ENCODE results near the gene PPP1R15B.

Gene PPP1R15B

GRCh38 chr1:204451352-204452124 is 39.9 kb upstream of the PPP1R15B start:
- no peak overlapping the region for H3K4me2 ChIP-seq (ENCODE audit: low read depth, low read length, poor library complexity, severe bottlenecking)
- no peaks in the 10 kb centered on the region for H3K79me2 ChIP-seq (ENCODE audit: insufficient read depth, low read length)
- no peaks in the 10 kb centered on the region for H3K36me3 ChIP-seq (ENCODE audit: low read length)
- no peak overlapping the region for H3K4me3 ChIP-seq (ENCODE audit: insufficient read depth, low read length, poor library complexity, severe bottlenecking)
- no peaks in the 10 kb centered on the region for H3K9me3 ChIP-seq (ENCODE audit: insufficient read depth, low read length)
- H3K9me2 ChIP-seq (replicated peaks; ENCODE audit: insufficient read depth, low read length), result no peaks in the 10 kb centered on the region
- H3K27me3 ChIP-seq (ENCODE audit: low read length), result no peaks in the 10 kb centered on the region
- TF ChIP-seq CTCF (IDR thresholded peaks at IDR 0.05; ENCODE audit: insufficient read depth, low read length, poor library complexity, severe bottlenecking), result no peak
- H3F3A ChIP-seq (ENCODE audit: insufficient read depth), result no peaks in the 10 kb centered on the region
- no peak overlapping the region for H2AFZ ChIP-seq (ENCODE audit: low read depth, low read length, severe bottlenecking)
- H3K27ac ChIP-seq (ENCODE audit: low read depth, low read length), result no peak overlapping the region
- H3K9ac ChIP-seq (ENCODE audit: low read length), result no peak overlapping the region
- no peaks in the 10 kb centered on the region for H4K20me1 ChIP-seq (ENCODE audit: low read depth, low read length)

GRCh38 chr1:204450461-204451257 is 39.0 kb upstream of the PPP1R15B start:
- Histone ChIP-seq H3F3A (ENCODE audit: insufficient read depth) (no peaks in the 10 kb centered on the region), H3K27ac (ENCODE audit: low read depth, low read length) (no peak overlapping the region), H3K79me2 (ENCODE audit: insufficient read depth, low read length) (no peaks in the 10 kb centered on the region), H3K4me3 (ENCODE audit: insufficient read depth, low read length, poor library complexity, severe bottlenecking) (no peak overlapping the region), H3K36me3 (ENCODE audit: low read length) (no peaks in the 10 kb centered on the region), H3K9ac (ENCODE audit: low read length) (no peak overlapping the region), H3K27me3 (ENCODE audit: low read length) (no peaks in the 10 kb centered on the region), H3K4me2 (ENCODE audit: low read depth, low read length, poor library complexity, severe bottlenecking) (no peak overlapping the region), H2AFZ (ENCODE audit: low read depth, low read length, severe bottlenecking) (no peak overlapping the region), H3K9me2 (replicated peaks; ENCODE audit: insufficient read depth, low read length) (no peaks in the 10 kb centered on the region), H4K20me1 (ENCODE audit: low read depth, low read length) (no peaks in the 10 kb centered on the region), H3K9me3 (ENCODE audit: insufficient read depth, low read length) (no peaks in the 10 kb centered on the region)
- TF ChIP-seq CTCF (IDR thresholded peaks at IDR 0.05; ENCODE audit: insufficient read depth, low read length, poor library complexity, severe bottlenecking) (no peak), EZH2phosphoT487 (conservative IDR thresholded peaks at IDR 0.05; ENCODE audit: low read length) (no peak)

GRCh38 chr1:204449678-204450280 is 38.2 kb upstream of the PPP1R15B start:
- H3F3A ChIP-seq (ENCODE audit: insufficient read depth), result no peaks in the 10 kb centered on the region
- no peaks in the 10 kb centered on the region for H3K9me2 ChIP-seq (replicated peaks; ENCODE audit: insufficient read depth, low read length)
- no peak overlapping the region for H3K4me2 ChIP-seq (ENCODE audit: low read depth, low read length, poor library complexity, severe bottlenecking)
- no peak overlapping the region for H2AFZ ChIP-seq (ENCODE audit: low read depth, low read length, severe bottlenecking)
- H3K9me3 ChIP-seq (ENCODE audit: insufficient read depth, low read length), result no peaks in the 10 kb centered on the region
- no peak overlapping the region for H3K9ac ChIP-seq (ENCODE audit: low read length)
- H3K36me3 ChIP-seq (ENCODE audit: low read length), result no peaks in the 10 kb centered on the region
- no peak for TF ChIP-seq EZH2phosphoT487 (conservative IDR thresholded peaks at IDR 0.05; ENCODE audit: low read length)
- TF ChIP-seq CTCF (IDR thresholded peaks at IDR 0.05; ENCODE audit: insufficient read depth, low read length, poor library complexity, severe bottlenecking), result no peak
- no peaks in the 10 kb centered on the region for H3K27me3 ChIP-seq (ENCODE audit: low read length)
- H3K27ac ChIP-seq (ENCODE audit: low read depth, low read length), result no peak overlapping the region
- H3K4me3 ChIP-seq (ENCODE audit: insufficient read depth, low read length, poor library complexity, severe bottlenecking), result no peak overlapping the region
- no peaks in the 10 kb centered on the region for H3K79me2 ChIP-seq (ENCODE audit: insufficient read depth, low read length)
- no peaks in the 10 kb centered on the region for H4K20me1 ChIP-seq (ENCODE audit: low read depth, low read length)

Data from SU-DHL-6 (cell line).